Endothelial cell of hepatic sinusoid (primary cell): ENCODE data around the gene PARN.
"Not testable (repeated sequence)": the region's sequence is repeated elsewhere in the genome, so short reads cannot be mapped to it uniquely, and the experiment has no call there.

Source experiments
- in situ Hi-C: cut with HindIII; loops from 2 replicates; pipeline ENCODE4 v1.10.0; 2017; ENCODE audit warnings: low sequenced_read_pairs

The PARN gene

DNA sequence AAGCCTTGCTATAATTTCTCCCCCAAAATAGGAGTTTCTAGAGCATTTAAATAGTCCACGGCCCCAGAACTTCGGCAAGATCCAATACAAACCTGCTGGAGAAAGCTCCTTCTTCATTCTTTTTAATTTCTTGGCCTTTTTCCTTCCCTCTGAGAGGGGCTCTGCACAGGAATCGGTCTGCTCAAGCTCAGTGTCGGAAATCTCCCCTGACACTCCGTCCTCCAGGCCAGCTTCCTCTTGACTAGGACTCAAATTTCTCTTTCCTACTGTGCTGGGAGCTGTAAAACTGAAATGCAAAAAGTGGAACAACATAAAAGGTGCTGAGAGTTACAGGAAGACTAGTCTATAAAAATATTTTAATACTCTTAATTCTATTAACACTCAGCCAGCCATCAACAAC is 183.3 kb downstream of the PARN start:
- in situ Hi-C loops: loop anchor here (10.0 kb wide), 1 partner anchor 132 kb away; no protein-coding TSS in a partner anchor

DNA sequence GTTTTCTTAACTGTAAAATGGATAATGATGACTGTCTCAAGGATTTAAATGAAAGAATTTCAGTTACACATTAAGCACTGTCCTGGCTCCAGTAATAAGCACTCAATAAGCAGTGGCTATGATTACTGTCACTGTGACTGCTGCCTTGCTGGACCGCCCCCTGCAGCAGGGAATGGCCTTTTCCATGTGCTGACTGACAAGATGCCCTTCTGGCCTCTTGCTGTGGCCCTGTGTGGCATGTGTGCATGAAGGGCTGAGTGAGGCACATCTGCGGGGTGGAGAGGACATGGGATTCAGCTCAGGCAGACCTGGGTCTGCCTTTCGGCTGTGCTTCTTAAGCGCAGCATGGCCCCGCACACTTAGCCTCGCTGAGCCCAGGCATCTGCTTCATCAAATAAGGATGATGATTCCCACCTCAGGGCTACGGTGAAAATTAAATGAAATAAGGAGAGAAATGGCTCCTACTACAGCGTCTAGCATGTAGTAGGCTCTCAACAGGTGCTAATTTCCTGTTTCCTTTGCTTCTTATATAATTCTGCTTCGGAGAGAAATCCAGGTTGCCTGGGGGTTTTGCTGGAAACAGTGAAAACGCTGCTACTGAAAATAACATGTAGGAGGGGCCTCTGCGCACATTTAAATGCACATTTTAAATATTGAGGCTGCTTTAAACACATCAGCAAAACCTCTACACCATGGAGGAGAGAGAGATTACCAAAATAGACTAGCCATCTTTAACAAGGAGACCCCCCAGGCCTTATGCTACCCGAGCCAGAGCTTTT is 183.9 kb downstream of the PARN start:
- in situ Hi-C loops: loop anchor here (10.0 kb wide), 1 partner anchor 131 kb away; no protein-coding TSS in a partner anchor

DNA sequence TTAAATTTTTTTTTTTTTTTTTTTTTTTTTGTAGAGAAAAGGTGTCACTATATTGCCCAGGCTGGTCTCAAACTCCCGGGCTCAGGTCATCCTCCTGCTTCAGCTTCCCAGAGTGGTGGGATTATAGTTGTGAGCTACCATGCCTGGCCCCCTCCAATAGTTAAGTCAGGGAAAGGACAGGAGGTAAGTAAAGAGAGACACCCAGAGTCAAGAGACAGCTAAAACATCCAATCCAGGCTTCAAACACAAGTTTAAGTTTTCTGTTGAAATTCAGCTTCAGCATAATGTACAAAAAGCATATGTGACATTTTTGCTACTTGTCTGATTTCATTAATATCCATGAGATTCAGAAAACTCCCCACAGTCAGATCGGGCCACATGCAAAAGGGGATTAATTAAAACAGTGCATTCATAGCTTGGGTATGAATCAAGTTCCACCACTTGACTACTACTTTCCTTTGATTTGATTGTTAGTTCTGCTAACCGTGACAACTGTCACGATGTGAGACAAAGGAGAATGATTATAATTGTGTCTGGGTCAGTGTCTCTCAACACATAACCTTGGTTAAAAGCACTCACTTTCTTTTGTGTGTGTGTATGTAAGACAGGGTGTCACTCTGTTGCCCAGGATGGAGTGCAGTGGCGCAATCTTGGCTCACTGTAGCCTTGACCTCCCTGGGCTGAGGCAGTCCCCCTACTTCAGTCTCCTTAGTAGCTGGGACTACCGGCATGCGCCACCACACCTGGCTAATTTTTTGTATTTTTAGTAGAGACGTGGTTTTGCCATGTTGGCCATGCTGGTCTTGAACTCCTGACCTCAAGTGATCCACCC is 184.9 kb downstream of the PARN start:
- in situ Hi-C loops: loop anchor here (10.0 kb wide), 1 partner anchor 130 kb away; no protein-coding TSS in a partner anchor

DNA sequence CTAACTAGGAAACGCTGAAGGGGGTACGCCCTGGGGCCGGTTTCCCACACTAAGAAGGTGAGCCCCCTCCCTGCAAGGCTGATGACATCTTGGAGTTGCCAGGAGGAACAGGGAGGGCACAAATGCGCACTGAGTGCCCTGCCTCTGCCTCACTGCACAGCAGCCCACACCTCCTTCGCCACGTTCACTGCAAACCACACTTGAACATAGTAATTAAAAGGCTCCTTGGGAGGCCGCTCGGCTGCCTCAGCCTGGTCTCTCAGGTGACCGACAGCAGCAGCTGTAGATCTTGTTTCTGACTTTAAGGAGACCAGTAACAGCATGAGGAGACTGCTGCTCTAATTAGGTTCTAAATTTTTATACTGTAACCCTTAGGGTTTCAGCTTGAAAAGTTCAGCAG is 188.5 kb downstream of the PARN start:
- in situ Hi-C loops: loop anchor here (10.0 kb wide), 1 partner anchor 127 kb away; no protein-coding TSS in a partner anchor

DNA sequence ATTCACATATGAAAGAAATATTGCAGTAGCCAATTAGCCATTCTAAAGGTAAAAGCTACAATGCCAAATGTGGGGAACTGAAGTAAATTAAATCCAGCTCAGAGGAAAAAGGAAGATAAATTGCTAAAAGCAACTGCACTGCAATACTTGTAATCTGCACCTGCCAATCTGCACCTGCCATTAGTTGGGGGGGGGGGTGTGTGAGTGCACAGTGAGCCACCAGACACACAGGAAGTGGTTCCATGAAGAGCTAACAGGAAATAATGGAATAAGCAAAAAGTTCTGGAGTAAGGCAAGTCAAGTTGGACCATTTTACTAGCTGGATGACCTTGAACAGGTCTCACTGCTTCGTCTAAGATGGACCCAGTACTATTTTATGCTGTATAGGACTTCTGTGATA is 191.8 kb downstream of the PARN start:
- in situ Hi-C loops: no loop called here

DNA sequence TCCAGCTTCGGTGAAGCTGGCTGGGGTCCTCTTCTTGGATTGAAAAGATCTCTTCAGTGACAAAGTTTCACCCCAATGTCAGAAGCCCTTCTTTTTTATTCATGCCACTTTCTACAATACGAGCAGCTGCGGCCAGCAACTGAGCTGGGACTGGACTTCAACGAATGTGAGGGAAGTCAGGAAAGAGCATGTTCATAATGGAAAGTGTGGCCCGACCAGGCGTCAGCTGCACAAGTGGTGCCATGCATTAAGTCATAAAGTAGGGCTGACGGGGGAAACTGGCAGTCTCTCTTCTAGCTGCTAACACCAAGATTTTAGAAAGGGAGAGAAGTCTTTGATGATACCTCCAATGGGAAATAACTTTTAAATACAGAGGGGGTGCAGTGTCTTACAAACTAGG is 192.6 kb downstream of the PARN start:
- in situ Hi-C loops: no loop called here

DNA sequence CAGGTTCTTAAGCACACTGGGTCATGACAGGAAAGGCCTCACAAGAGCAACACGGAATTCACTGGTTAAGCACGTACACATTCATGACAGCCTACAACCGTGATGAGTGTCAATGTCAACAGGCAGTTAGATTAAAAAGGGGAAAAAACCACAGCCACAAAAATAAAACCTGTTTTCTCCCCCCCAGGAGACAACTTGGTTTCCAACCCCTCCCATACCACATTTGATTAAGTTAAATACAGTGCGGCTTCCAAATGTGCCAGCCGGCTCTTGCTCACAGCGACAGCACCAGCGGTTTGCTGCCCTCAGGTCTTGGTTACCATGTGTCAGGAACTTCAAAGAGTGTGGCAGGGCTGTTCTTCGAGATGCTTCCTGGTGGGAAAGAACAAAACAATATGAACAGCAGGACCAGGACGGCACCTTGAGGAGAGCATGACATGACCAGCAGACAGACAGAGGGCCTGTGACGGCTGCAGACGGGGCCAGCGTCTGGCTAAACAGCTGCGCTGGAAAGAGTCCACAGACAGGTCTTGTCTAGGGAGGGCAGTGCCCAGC is 193.6 kb downstream of the PARN start:
- in situ Hi-C loops: no loop called here

DNA sequence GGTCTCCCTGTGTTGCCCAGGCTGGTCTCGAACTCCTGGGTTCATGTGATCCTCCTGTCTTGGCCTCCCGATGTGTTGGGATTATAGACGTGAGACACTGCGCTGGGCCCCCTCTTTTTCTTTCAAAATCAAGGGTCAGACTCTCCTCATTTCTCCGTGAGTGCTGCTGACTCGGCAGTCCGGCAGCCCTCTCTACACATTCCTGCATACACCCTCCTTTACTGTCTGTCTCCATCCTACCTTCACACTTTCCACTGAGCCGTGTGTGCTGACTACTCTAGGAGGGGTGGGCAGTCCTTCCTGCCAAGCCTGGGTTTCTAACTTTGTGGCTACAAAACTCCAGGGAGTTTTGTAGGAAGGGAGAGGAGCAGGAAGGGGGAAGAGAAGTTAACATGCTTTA is 195.2 kb downstream of the PARN start:
- in situ Hi-C loops: no loop called here

DNA sequence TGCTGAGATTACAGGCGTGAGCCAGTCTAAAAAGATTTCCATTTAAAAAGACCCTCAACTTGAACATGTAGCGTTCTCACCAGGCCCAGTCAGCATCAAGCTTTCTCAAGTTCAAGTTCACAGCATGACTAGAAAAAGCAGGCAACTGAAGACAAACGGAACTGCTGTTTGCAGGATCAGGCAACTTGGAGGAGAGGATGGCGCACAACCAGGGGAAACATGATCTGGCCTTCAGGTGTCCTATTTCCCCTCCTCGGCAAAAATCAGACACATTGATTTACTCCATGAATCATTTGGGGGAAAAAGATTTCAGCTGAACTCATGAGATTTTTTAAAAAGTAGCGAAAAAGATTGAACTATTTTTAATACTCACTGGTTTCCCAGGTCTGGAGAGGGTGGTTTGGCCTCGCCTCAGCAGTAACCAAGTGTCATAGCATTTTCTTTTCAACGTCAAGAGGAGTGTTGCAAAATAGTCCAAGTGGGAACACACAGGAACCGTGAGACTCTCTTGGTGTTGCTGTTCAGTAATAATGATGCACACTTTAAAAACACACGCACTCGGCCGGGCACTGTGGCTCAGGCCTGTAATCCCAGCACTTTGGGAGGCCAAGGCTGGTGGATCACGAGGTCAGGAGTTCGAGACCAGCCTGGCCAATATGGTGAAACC is 201.0 kb downstream of the PARN start:
- in situ Hi-C loops: not testable (repeated sequence)

DNA sequence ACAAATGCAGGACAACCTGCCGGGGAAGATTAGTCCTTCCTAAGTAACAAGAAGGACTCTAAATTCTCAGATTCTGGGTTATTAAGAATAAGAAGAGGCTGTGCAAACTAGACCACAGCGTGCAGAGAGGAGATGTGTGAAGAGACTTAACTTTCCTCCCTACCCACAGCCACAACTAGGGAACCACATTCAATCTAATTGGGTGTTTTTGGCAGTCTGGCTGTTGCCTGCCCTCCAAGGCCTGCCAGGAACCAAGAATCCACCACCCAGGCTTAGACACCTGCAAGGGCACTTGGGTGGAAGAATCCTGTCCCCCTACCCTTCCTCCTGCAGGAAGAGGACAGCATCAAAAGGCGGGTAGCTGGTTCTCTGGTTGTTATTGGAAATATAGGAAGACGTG is 202.0 kb downstream of the PARN start:
- in situ Hi-C loops: no loop called here

DNA sequence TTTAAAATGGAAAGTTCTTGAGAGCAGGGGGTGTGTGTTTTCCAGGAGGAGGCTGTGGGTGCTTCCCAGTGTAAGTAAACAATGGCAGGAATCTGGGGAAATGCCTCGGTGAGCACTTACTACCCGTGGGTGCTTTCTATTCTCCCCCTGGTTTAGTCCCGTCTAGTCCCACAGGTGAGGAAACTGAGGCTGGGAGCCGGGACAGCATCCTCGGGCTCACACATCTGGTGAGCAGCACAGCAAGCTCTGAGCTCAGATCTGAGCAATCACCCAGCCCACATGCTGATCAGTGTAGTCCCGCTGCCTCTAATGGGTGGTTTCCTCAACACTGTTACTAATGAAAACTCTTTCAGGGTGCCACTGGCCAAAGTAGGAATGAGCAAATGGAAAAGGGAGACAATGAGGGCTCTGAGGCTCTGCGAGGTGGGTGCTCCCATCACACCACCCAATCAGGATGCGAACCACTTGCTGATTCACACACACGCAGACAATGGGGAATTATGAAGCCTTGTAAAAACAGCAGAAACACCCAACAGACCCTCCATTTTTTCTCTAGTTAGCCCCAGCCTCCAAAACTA is 202.6 kb downstream of the PARN start:
- in situ Hi-C loops: no loop called here

DNA sequence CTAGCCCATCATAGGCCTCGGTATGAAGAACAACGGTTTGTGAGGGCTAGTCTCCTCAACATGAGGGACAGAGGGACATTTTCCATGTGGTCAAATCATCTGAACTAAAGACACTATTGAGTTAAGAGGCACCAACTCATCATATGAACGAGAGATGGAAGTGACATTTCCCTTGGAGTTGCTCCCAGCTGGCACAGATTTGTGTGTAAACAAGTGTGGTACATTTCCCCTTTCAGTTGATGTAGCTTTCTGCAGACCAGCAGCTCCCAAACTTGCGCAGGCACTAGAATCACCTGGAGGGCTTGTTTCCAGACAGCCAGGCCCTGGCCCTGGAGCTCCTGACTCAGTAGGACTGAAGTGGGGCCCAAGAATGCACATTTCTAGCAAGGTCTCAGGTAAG is 205.5 kb downstream of the PARN start:
- in situ Hi-C loops: no loop called here

DNA sequence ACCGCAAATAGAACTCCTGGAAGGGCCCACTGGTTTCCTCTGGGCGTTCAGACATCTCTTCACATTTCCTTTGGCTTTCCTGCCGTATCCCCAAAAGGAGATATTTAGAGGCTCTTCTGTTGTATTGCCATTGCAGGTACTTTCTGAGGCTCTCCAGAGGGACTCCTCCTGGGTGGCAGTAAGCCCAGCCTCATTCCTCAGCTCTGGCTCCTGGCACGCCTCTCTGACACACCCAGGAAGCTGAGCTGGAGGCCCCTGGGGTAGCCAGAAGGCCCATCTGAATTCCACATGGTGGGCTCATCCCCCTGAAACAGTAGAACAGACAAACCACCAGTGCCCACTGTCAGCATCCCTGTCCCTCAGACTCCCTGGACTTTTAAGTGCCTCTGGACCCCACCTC is 206.7 kb downstream of the PARN start:
- in situ Hi-C loops: no loop called here

DNA sequence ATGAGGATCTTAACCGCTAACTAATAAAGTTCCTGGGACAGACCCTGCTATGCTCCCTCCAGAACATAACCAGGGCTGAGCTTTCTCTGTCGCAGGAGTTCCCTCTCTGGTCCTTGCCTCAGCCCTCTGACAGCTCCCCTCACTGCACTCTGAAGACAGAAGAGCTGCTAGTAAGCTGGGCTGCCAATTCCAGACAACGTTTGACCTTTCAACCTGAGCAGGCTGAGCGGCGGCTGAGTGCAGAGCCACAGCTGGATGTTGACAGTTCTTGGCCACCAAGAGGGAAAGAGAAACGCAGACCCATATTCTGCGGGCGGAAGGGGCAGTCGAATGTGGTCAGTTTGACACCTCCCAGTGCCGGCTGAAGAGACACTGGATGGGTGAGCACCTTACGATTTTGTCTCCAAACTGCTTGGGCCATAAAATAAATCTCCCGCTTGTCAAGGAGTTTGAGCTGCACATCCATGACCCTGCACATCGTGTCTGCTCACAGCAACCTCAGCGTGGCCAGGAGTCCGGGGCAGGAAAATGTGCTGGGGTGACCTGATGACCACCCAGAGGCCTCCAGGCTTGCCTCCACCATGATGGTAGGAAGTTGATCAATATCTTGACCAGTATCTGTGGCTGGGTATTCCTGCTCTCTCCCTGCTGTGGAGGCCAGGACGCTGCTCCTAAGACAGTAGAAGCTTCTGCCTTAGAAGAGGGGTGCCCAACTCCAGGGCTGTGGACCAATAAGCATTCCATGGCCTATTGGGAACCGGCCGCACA is 209.2 kb downstream of the PARN start:
- in situ Hi-C loops: no loop called here

DNA sequence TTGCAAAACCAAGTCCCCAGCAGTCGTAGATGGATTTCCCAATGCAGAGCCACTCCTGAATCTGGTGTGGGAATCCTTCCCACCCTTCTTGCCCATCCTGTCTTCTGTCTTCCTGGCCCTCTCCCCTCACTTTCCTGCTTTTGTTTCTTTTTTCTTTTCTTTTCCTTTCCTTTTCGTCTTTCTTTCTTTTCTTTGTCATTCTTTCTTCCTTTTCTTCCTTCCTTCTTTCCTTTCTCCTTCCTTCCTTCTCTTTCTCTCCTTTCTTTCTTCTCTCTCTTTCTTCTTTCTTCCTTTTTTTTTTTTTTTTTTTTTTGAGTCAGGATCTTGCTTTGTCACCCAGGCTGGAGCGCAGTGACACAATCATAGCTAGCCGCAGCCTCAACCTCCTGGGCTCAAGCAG is 209.8 kb downstream of the PARN start:
- in situ Hi-C loops: not testable (repeated sequence)

DNA sequence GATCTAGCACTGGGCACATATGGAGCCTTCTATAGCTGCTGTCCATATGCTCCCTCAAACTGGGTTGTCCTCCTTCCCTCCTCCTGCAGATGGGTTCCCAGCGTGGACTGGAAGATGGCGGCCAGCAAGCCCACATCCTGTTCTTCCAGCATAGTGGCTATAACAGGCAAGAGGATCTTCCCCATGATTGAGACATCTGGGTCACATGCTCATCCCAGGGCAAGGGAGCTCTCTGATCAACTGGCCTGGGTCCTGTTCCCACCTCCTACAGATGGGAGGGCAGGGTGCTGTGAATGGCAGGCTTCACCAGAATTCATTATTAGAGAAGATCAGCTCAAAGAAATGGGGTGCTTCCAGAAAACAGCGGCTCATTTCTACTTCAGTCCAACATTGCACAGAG is 210.2 kb downstream of the PARN start:
- in situ Hi-C loops: no loop called here

DNA sequence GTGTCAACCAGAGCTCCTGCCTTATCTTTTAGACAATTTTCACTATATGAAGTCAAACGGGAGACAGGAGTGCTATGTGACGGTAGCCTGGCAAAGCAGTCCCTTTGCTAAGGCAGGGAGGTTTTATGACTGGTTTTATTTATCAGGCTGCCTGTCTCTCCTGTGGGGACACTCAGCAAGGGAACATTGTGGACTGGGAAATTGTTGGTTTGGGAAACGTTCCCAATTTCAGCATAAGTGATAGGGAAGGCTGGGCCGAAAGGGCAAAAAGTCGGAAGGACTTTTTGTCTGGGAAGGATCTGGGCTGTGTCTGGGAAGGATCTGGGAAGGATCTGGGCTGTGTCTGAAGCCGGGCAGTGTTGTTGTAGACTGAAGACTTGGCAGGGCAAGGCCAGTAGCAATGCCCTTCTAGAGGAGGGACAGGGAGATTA is 211.2 kb downstream of the PARN start:
- in situ Hi-C loops: no loop called here

DNA sequence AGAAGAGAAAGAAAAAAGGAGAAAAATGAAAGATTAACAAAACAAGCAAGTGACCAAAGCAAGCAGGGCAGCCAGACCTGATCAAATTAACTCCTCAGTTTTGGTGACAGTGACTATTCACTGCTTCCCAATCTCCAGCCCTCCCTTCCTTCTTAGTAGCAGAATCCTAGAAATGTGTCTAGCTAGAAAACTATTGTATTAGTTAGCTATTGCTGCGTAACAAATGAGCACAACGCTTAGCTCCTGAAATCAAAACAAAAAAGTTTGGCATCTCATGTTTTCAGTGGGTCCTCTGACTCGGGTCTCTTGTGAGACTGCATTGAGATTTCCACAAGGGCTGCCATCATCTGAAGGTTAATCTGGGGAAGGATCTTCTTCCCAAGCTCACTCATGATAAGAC is 213.9 kb downstream of the PARN start:
- in situ Hi-C loops: no loop called here

DNA sequence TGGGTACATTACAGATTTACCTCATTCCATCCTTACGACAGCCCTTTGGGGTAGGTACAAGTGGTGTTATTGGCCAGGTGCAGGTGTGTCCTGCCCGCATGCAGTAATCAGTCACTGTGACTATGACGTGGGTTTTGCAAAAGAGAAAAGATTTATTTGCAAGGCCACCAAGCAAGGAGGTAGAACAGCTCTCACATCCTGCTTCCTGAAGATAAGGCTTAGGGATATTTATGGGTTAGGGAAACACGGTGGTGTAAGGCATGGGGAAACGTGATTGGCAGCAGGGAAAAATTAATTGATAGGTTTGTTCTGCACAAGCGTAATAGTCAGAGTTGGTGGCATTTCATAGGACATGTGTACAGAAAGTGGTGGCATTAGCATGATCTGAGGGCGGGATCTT is 214.8 kb downstream of the PARN start:
- in situ Hi-C loops: no loop called here

DNA sequence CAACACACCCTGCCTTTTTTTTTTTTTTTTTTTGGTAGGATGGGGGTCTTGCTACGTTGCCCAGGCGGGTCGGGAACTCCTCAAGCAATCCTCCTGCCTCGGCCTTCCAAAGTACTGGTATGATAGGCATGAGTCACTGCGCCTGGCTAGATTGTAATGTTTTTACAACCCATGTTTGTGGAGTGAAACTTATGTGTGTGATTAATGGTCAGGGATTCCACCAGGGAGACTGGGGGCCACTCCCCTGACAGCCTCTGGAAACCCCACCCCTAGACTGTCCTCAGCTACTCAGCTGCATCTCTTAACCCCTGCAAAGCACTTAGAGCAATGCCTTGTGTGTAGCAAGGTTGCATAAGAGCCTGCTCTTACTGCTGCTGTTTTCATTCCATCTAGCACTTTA is 220.5 kb downstream of the PARN start:
- in situ Hi-C loops: loop anchor here (5.0 kb wide), 1 partner anchor 48 kb away; no protein-coding TSS in a partner anchor
